ENCODE data around the gene ZNF506. TPM values are rescaled to one million over a fixed set of nuclear protein-coding genes. Genes with fewer than 3 reads are reported as not detected.
"Not testable (repeated sequence)": the region's sequence is repeated elsewhere in the genome, so short reads cannot be mapped to it uniquely, and the experiment has no call there.

ZNF506 gene
- 16.4 TPM for total RNA-seq
- long read RNA-seq, partial matches to known transcripts = 0 of 5 reads
- long read RNA-seq, other reads (novel, unspliced or antisense) = 4 of 5 reads

DNA sequence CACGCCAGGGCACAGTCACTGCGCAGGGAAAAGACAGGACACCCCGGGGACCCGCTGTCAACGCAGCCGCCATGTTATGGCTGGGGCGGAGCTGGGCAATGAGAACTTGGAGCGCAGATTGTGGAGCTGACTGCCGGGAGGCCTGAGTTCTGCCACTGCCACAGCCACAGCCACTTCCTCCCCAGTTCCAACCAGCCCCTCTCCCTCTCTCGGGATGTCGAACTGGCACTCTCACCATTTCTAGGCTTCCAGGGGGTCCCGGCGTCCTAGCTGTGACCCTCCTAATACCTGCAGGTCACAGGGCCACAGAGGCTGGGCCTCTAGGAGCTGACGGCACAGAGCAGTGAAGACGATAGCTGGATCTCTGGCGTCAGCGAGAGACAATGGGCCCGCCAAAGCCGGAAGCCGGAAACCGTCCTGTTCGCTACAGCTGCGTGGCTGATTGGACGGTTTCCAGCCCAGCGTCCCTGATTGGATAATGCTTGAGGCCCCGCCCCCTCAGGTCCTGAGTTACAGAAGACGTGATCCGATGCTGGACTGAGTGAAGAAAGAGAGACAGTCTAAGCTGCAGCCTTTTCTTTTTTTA is at the start of gene ZNF506:
Gene ZNF506 (minus strand): TSS at position 385 of the 586 bp plus-strand sequence. CDS start 147 bp downstream, at position 238.
- DNase-seq (ENCODE audit: low spot score) = peak; percentile 99

DNA sequence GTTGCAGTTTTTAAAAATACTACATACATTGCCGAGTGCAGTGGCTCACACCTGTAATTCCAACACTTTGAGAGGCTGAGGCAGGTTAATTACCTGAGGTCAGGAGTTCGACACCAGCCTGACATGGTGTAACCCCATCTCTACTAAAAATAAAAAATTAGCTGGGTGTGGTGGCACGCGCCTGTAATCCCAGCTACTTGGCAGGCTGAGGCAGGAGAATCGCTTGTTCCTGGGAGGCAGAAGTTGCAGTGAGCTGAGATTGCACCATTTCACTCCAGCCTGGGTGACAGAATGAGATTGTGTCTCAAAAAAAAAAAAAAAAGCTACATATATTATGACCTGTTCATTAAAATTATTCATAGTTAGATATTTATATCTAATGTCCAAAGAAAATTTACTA is 48.5 kb upstream of the ZNF506 start:
- not testable (repeated sequence) for DNase-seq (ENCODE audit: low spot score)

DNA sequence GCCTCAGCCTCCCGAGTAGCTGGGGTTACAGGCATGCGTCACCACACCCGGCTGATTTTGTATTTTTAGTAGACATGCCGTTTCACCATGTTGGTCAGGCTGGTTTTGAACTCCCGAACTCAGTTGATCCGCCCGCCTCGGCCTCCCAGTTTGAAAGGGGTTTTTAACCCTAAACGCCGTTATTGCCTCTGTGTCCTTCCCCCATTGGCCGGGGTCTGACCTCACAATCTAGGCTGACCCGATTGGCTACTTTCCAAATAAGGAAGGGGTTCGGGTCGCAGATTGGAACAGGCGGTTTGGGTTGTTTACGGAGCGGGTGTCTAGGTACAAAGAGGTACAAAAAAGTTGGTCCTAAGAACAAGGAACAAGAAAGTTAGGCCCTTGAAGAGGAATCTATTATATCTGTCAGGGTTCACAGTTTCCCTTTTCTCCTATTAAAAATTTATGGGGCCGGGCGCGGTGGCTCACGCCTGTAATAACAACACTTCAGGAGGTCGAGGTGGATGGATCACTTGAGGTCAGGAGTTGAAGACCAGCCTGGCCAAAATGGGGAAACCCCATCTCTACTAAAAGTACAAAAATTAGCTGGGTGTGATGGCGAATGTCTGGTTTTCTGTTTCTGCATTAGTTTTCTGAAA is 45.2 kb upstream of the ZNF506 start:
- DNase-seq (ENCODE audit: low spot score) = no peak

DNA sequence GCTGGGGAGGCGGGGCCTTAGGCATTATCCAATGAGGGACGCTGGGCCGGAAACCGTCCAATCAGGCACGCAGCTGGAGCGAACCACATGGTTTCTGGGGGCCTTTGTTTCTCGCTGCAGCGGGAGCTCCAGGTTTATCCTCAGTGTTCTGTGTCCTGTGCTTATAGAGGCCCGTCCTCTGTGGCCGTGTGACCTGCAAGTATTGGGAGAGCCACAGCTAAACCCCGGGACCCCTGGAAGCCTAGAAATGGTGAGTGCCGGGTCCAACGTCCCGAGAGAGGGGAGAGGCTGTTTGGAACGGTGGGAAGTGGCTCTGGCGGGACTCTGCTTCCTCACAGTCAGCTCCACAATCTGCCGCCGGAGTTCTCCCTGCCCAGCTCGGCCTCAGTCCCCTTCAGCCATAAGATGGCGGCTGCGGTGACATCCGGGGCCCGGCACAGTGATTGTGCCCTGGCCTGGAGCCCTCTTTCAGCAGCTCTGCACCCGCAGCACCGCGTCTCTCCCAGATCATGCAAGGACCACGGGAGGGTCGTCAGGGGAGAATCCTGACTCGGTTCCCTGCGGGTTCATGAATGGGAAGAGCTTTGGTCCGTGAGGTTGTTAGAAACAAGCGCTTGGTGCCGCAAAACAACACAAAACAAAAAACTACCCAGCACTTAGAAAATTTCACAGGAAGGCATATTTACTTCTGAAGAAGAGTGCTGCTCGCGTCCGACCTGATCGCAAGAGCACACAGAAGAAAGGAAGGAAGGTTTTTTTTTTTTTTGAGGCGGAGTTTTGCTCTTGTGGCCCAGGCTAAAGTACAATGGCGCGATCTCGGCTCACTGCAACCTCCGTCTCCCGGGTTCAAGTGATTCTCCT is 44.4 kb upstream of the ZNF506 start, which contains the start of gene ZNF253:
Gene ZNF253 (plus strand): TSS at position 133 of the 861 bp plus-strand sequence. CDS start 115 bp downstream, at position 248.
- DNase-seq (ENCODE audit: low spot score) = peak; percentile 96

DNA sequence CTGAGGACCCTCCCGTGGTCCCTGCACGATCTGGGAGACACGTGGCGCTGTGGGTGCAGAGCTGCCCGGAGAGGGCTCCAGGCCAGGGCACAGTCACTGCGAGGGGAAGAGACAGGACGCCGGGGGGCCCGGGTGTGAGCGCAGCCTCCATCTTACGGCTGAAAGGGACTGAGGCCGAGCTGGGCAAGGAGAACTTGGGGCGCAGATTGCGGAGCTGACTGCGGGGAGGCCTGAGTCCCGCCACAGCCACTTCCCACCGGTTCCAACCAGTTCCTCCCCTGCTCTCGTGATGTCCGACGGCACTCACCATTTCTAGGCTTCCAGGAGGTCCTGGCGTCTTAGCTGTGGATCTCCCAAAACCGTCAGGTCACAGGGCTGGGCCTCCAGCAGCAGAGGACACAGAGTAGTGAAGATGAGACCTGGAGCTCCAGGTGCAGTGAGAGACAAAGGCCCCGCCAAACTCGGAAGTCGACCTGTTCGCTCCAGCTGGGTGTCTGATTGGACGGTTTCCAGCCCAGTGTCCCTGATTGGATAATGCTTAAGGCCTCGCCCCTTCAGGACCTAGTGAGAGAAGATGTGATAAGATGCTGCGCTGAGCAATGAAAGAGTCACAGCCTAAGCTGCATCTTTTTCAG is 39.3 kb upstream of the ZNF506 start:
- DNase-seq (ENCODE audit: low spot score) = no peak

DNA sequence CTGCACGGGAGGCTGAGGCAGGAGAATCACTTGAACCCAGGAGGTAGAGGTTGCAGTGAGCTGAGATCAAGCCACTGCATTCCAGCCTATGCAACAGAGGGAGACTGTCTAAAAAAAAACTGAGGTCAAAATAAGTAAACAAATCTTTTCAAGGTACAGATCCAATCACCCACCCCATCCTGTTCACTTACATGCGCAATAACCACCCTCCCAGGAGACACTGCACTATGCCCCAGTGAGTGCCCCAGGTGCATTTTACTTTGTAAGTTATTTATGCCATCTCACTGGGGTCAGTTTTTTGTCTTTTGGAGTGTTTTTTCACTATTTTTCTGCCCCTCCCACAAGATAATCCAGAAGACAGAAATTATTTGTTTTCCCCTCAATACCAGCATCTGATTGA is 37.2 kb upstream of the ZNF506 start:
- no peak for DNase-seq (ENCODE audit: low spot score)

DNA sequence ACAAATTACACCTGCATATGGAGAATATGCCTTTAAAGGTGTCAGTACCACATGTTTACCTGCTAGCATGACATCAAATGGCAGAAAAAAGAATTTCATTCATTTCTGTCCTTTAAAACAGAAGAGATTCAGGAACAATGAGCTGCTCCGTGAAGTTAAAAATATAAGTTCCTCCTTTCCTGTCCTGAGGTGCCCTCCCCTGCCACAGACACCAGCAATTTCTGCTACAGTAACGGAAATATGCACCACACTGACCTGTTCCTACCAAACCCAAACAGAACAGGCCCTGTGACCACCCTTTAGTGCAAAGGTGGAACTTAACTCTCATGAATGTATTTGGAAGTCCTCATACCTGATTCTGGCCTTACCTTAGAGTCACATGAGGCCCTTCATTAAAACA is 30.2 kb upstream of the ZNF506 start:
- not testable (repeated sequence) for DNase-seq (ENCODE audit: low spot score)

DNA sequence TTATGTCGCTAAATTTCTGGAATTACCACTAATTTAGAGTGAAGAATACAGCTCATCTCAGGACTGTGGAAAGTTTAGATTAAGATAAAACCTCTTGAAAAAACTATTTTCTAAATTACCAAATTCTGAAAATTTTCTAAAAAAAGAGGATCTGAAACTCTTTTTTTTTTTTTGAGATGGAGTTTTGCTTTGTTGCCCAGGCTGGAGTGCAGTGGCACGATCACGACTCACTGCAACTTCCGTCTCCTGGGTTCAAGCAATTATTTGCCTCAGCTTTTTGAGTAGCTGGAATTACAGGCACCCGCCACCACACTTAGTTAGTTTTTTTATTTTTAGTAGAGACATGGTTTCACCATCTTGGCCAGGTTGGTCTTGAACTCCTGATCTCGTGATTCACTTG is 27.5 kb upstream of the ZNF506 start:
- no peak for DNase-seq (ENCODE audit: low spot score)

DNA sequence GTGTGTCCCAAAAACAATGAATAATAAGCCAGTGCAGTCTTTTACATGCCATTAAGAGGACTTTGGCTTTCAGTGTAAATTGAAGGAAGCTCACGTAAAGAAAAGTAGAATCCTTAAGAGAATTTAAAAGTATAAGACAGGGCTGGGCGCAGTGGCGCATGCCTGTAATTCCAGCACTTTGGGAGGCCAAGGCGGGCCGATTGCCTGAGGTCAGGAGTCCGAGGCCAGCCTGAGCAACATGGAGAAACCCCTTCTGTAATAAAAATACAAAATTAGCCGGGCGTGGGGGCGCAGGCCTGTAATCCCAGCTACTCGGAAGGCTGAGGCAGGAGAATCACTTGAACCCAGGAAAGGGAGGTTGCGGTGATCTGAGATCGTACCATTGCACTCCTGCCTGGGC is 26.2 kb upstream of the ZNF506 start:
- DNase-seq (ENCODE audit: low spot score) = no peak

DNA sequence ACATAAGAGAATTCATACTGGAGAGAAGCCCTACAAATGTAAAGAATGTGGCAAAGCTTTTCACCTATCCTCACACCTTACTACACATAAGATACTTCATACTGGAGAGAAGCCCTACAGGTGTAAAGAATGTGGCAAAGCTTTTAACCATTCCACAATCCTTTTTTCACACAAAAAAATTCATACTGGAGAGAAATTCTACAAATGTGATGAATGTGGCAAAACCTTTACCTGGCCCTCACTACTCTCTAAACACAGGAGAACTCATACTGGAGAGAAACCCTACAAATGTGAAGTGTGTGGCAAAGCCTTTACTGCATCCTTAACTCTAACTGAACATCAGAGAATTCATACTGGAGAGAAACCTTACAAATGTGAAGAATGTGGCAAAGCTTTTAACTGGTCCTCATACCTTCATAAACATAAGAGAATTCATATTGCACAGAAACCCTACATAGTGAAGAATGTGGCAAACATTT is 14.0 kb upstream of the ZNF506 start:
- DNase-seq (ENCODE audit: low spot score) = no peak

DNA sequence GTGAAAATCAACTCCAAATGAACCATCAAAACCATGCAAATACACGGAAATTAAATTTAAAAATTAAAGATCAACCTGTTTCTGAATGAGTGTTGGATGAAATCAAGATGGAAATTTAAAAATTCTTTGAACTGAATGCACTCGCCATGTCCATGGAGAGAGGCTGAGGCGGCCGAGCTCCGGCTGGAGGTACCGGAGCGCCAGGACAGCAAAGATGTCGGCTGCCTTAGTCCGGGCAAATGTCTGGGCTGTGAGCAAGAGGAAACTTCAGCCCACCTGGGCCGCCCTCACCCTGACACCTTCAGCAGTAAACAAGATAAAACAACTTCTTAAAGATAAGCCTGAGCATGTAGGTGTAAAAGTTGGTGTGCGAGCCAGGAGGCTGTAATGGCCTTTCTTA is 5.3 kb upstream of the ZNF506 start:
- DNase-seq (ENCODE audit: low spot score) = no peak

DNA sequence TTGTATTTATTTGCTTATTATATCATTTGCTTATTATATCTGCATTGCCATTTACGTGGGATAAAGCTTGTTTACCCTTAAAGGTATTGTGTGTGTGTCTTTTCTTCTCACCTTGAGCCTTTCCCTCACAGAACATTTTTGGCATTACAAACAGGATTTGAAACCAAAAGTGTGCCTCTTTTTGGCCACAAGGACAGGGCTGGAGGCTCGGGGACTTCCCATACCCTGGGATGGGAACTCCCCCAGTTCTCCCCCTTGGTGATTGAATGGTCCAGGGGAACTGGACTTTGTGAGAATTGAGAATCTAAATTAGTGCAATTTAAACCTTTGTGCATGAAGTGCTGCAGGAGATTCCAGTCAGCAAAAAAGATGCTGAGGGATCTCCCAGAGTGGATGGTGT is 2.4 kb upstream of the ZNF506 start:
- DNase-seq (ENCODE audit: low spot score) = no peak

DNA sequence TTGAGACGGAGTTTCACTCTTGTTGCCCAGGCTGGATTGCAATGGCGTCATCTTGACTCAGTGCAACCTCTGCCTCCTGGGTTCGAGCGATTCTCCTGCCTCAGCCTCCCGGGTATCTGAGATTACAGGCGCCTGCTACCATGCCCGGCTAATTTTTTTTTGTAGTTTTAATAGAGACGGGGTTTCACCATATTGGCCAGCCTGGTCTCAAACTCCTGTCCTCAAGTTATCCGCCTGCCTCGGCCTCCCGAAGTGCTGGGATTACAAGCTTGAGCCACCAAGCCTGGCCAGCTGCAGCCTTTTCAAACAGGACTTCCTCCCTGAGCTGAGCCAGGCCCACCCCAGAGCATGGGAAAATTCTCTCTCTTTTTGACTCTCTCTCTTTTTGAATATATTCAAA is 426 bp upstream of the ZNF506 start:
- not testable (repeated sequence) for DNase-seq (ENCODE audit: low spot score)

DNA sequence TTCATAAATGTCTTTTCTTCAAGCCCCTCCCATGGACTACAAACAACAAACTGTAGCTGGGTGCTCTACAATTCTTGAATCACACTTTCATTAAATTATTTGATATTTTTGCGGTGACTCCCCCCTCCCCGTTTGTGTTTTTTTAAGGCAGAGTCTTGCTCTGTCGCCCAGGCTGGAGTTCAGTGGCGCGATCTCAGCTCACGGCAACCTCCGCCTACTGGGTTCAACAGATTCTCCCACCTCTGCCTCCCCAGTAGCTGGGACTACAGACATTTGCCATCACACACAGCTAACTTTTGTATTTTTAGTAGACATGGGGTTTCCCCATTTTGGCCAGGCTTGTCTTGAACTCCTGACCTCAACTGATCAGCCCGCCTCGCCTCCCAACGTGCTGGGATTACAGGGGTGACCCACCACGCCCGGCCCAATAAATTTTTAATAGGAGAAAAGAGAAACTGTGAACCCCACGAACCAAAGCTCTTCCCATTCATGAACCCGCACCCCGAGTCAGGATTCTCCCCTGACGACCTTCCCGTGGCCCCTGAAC is 703 bp downstream of the ZNF506 start:
- no peak for DNase-seq (ENCODE audit: low spot score)

DNA sequence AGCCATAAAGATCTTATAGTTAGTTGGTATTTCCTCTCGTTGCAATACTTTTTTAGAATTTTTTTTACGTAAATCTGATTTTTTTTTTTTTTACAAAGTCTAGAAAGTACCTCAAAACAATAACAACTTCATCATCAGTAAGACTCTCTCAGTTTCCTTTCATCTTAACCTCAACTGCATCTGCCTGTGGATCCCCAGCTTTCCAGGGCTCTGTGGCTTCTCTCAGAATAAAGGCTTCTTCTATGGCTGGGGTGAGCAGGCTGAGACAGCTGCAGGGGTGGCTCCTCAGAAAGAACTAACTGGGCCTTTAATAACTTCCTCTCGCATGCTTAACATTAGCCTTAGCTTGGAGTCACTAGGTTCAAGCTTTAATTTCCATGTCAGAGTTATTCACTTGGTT is 4.2 kb downstream of the ZNF506 start:
- DNase-seq (ENCODE audit: low spot score) = no peak

DNA sequence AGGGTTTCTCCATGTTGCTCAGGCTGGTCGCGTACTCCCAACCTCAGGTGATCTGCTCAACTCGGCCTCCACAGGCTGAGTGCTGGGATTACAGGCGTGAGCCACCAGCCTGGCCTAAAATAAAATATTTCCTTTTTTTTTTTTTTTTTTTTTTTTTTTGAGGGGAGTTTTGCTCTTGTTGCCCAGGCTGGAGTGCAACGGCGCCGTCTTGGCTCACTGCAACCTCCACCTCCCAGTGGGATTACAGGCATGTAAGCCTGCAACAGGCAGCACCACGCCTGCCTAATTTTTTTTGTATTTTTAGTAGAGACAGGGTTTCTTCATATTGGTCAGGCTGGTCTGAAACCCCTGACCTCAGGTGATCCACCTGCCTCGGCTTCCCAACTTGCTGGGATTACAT is 4.9 kb downstream of the ZNF506 start:
- DNase-seq (ENCODE audit: low spot score) = no peak

DNA sequence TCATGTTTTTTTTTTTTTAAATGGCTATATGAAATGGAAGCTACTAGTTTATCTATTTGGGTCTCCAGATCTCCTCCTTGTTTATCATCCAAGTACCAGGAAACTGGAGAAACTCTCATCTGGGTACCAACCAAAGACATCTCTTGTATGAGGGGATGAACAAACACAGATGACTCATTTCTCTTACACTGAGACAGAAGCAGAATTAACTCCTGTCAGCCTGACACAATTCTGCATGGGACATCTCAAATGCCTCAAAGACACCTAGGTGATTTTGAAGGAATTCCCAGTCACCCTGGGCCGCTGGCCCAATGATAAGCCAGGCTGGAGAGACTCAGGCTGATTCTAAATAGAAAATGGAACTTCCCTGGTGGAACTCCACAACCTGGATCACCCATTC is 9.6 kb downstream of the ZNF506 start:
- DNase-seq (ENCODE audit: low spot score) = not testable (repeated sequence)

DNA sequence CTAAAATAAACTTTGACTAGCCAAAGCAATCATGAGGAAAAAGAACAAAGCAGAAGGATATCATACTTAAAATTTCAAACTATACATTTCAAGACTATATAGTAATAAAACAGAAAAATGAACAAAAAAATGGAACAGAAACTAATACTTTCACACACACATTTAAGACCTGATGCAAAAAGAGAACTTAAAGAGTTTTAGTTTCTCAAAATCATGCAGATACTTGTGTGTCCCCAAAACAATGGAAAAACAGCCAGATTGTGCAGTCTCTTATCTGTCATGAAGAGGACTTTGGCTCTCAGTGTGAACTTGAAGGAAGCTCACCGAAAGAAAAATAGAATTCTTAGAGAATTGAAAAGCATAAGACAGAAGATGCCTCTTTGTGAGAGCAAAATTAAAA is 16.1 kb downstream of the ZNF506 start:
- no peak for DNase-seq (ENCODE audit: low spot score)

DNA sequence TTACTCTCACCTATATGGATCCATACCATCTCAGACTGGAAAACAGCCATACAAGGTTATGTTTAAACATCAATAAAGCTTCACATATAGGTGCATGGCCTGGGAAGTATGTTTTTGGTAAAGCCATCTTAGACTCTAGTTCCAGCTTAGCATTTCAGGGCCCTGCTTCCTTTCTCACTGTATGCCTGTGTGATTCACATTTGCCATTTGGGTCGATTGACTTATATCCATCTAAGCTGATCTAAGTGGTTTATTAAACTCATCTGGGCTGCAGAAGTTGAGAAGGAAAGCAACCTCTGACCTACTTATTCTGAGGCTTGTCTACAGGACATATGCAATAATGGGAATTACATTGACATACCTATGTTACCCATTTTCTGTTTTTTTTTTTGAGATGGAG is 33.5 kb downstream of the ZNF506 start:
- no peak for DNase-seq (ENCODE audit: low spot score)

DNA sequence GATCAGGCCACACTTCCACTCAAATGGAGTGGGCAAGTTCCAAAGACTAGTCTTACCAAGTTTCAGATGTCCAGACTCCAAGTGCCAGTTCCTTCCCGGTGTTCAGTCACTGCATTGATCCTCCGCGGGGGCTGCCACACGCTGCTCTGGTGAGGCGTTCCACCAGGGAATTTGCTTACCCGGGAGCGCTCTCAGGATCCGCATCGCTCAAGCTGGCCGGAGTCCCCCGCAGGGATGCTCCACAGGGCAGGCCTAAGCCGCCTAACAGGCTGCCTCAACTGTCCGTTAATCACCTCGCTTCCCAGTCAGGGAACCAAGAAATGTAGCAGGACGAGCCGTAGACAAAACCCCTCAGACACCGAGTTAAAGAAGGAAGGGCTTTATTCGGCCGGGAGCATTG is 36.1 kb downstream of the ZNF506 start:
- not testable (repeated sequence) for DNase-seq (ENCODE audit: low spot score)

DNA sequence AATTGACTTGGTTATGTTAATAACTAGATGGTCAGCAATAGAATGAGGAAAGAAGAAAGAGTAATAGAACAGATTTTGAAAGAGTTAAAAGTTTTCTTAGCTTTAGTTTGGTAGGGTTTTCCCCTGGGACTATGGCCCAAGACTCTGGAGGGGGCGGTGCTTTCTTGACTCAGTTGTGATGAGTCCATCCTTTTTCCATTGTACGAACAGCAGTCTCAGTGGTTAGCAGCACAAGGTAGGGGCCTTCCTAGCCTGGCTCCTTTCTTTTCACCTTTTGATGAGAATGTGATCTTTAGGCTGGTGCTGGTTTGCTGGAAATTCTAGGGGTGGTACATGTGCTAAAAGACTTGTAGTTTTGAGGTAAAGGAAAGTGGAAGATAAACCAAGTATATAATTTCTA is 38.8 kb downstream of the ZNF506 start:
- DNase-seq (ENCODE audit: low spot score) = no peak
